H9 (cell line): ENCODE measurements around the gene EPB41L5. TPM values are rescaled to one million over a fixed set of nuclear protein-coding genes. Genes with fewer than 3 reads are reported as not detected.

ENCODE experiments used
- DNase-seq: peaks from one replicate; pipeline ENCODE4 v3.0.0-alpha.2; 2017
- H2AFZ ChIP-seq: one replicate; pipeline ENCODE4 v1.6.1; 2013; ENCODE audit warnings: mild to moderate bottlenecking, low read length, control low read depth, moderate library complexity
- H2AK5ac ChIP-seq: 2 replicates; pipeline ENCODE4 v1.6.1; 2013; ENCODE audit warnings: low read length, control low read depth, mixed read lengths; ENCODE audit not compliant: insufficient read length
- H2BK120ac ChIP-seq: one replicate; pipeline ENCODE4 v1.6.1; 2013; ENCODE audit warnings: low read depth, mild to moderate bottlenecking, low read length, control low read depth, inconsistent platforms; ENCODE audit not compliant: poor library complexity, severe bottlenecking
- H2BK12ac ChIP-seq: 2 replicates; pipeline ENCODE4 v1.6.1; 2013; ENCODE audit warnings: low read length, control low read depth, mixed read lengths, low read depth; ENCODE audit not compliant: insufficient read length
- H2BK15ac ChIP-seq: 2 replicates; pipeline ENCODE4 v1.6.1; 2013; ENCODE audit warnings: low read depth, low read length, control low read depth
- H2BK20ac ChIP-seq: one replicate; pipeline ENCODE4 v1.6.1; 2013; ENCODE audit warnings: low read depth, mild to moderate bottlenecking, low read length, control low read depth, inconsistent platforms; ENCODE audit not compliant: poor library complexity, severe bottlenecking
- H2BK5ac ChIP-seq: 2 replicates; pipeline ENCODE4 v1.6.1; 2013; ENCODE audit warnings: low read length, control low read depth, mixed read lengths; ENCODE audit not compliant: insufficient read length
- H3K14ac ChIP-seq: 2 replicates; pipeline ENCODE4 v1.6.1; 2013; ENCODE audit warnings: low read length, control low read depth; ENCODE audit not compliant: insufficient read depth
- H3K18ac ChIP-seq: 2 replicates; pipeline ENCODE4 v1.6.1; 2013; ENCODE audit warnings: low read depth, mild to moderate bottlenecking, mixed read lengths, low read length, control low read depth; ENCODE audit not compliant: insufficient read length
- H3K23ac ChIP-seq: 2 replicates; pipeline ENCODE4 v1.6.1; 2013; ENCODE audit warnings: low read length, control low read depth, mixed read lengths, low read depth; ENCODE audit not compliant: insufficient read length
- H3K23me2 ChIP-seq: 2 replicates; pipeline ENCODE4 v1.6.1; 2013; ENCODE audit warnings: low read depth, mild to moderate bottlenecking, mixed read lengths, low read length, control low read depth; ENCODE audit not compliant: insufficient read length, poor library complexity, severe bottlenecking
- H3K27ac ChIP-seq: 2 replicates; pipeline ENCODE4 v1.5.1; 2013; ENCODE audit warnings: low read length, control low read depth, mixed read lengths, low read depth; ENCODE audit not compliant: insufficient read length
- H3K27me3 ChIP-seq: 2 replicates; pipeline ENCODE4 v1.6.1; 2013; ENCODE audit warnings: low read length, control low read depth, inconsistent platforms; ENCODE audit not compliant: insufficient read depth
- H3K4ac ChIP-seq: 2 replicates; pipeline ENCODE4 v1.6.1; 2013; ENCODE audit warnings: low read depth, mild to moderate bottlenecking, control low read depth, inconsistent platforms, low read length, moderate library complexity
- H3K4me1 ChIP-seq: 2 replicates; pipeline ENCODE4 v1.6.1; 2013; ENCODE audit warnings: low read length, control low read depth, inconsistent platforms; ENCODE audit not compliant: insufficient read depth
- H3K4me2 ChIP-seq: 2 replicates; pipeline ENCODE4 v1.6.1; 2013; ENCODE audit warnings: low read length, control low read depth, mixed read lengths; ENCODE audit not compliant: insufficient read length, insufficient read depth
- H3K56ac ChIP-seq: 2 replicates; pipeline ENCODE4 v1.6.1; 2013; ENCODE audit warnings: low read depth, mild to moderate bottlenecking, mixed read lengths, low read length, control low read depth; ENCODE audit not compliant: insufficient read length
- H3K79me1 ChIP-seq: 2 replicates; pipeline ENCODE4 v1.6.1; 2013; ENCODE audit warnings: low read depth, mild to moderate bottlenecking, moderate library complexity, low read length, control low read depth, inconsistent platforms; ENCODE audit not compliant: insufficient read depth, poor library complexity, severe bottlenecking
- H3K79me2 ChIP-seq: 2 replicates; pipeline ENCODE4 v1.6.1; 2013; ENCODE audit warnings: low read length, control low read depth, inconsistent platforms; ENCODE audit not compliant: insufficient read depth
- H3K9ac ChIP-seq: 2 replicates; pipeline ENCODE4 v1.6.1; 2013; ENCODE audit warnings: low read length, control low read depth, mixed read lengths; ENCODE audit not compliant: insufficient read length; ENCODE audit errors: extremely low read depth
- H3K9me3 ChIP-seq: one replicate; pipeline ENCODE4 v1.6.1; 2013; ENCODE audit warnings: low read depth, low read length, inconsistent platforms; ENCODE audit not compliant: control insufficient read depth
- H3T11ph ChIP-seq: one replicate; pipeline ENCODE4 v1.6.1; 2013; ENCODE audit warnings: mild to moderate bottlenecking, low read length, control low read depth, inconsistent platforms
- H4K20me1 ChIP-seq: one replicate; pipeline ENCODE4 v1.6.1; 2013; ENCODE audit not compliant: control insufficient read depth, insufficient read length, insufficient read depth
- H4K5ac ChIP-seq: 2 replicates; pipeline ENCODE4 v1.6.1; 2013; ENCODE audit warnings: low read depth, mild to moderate bottlenecking, mixed read lengths, low read length, control low read depth; ENCODE audit not compliant: insufficient read length
- H4K8ac ChIP-seq: replicated peaks from 2 replicates; pipeline ENCODE4 v1.6.1; 2013; ENCODE audit warnings: low read length, control low read depth, mixed read lengths, low read depth; ENCODE audit not compliant: insufficient read length
- H4K91ac ChIP-seq: 2 replicates; pipeline ENCODE4 v1.6.1; 2013; ENCODE audit warnings: low read depth, mild to moderate bottlenecking, moderate library complexity, mixed read lengths, low read length, control low read depth; ENCODE audit not compliant: insufficient read length
- H3K27ac Mint-ChIP-seq, 3 experiments: 2 replicates in 2 of 3; 3 replicates in 1 of 3; pipeline ENCODE4 v1.8.0; 2020 to 2021; ENCODE audit warnings: mixed read lengths in 3 of 3, mild to moderate bottlenecking in 1 of 3, moderate library complexity in 1 of 3
- H3K27me3 Mint-ChIP-seq: 2 replicates; pipeline ENCODE4 v1.8.0; 2021; ENCODE audit warnings: low read depth, mild to moderate bottlenecking, moderate library complexity, mixed read lengths
- H3K36me3 Mint-ChIP-seq, 3 experiments: 2 replicates in 2 of 3; 3 replicates in 1 of 3; pipeline ENCODE4 v1.8.0; 2020 to 2021; ENCODE audit warnings: low read depth in 3 of 3, mixed read lengths in 3 of 3; ENCODE audit not compliant: insufficient read depth in 1 of 3
- H3K4me1 Mint-ChIP-seq, 2 experiments: 2 replicates each; pipeline ENCODE4 v1.8.0; 2020; ENCODE audit warnings: mixed read lengths in 2 of 2
- H3K4me3 Mint-ChIP-seq, 2 experiments: 2 replicates in 1 of 2; 3 replicates in 1 of 2; pipeline ENCODE4 v1.8.0; 2020 to 2021; ENCODE audit warnings: mild to moderate bottlenecking in 2 of 2, mixed read lengths in 2 of 2, moderate library complexity in 1 of 2
- H3K9me3 Mint-ChIP-seq, 2 experiments: 2 replicates in 1 of 2; 3 replicates in 1 of 2; pipeline ENCODE4 v1.8.0; 2020; ENCODE audit warnings: mild to moderate bottlenecking in 2 of 2, mixed read lengths in 2 of 2, moderate library complexity in 1 of 2
- CTCF ChIP-seq: fragments of 200-600 bp; sonication (generic); conservative IDR thresholded peaks from 3 replicates; pipeline ENCODE4 v1.8.0; 2021; ENCODE audit warnings: antibody characterized with exemption, mild to moderate bottlenecking
- WGBS: extraction: QIAGEN DNeasy Blood & Tissue Kit; methylation state at CpG from one replicate; pipeline ENCODE4 v1.1.7; 2013; ENCODE audit warnings: missing lambda C conversion rate, low lambda C conversion rate, mixed read lengths; ENCODE audit not compliant: insufficient read length; ENCODE audit errors: extremely low coverage; 5-methylcytosine and 5-hydroxymethylcytosine counted together
- total RNA-seq: library from RNA; stranded (reverse); gene quantifications from 2 replicates; pipeline ENCODE4 v1.2.1, GENCODE V29; 2021

The EPB41L5 gene
- total RNA-seq, 1 experiment from 2014 or later = 40.4 TPM

DNA sequence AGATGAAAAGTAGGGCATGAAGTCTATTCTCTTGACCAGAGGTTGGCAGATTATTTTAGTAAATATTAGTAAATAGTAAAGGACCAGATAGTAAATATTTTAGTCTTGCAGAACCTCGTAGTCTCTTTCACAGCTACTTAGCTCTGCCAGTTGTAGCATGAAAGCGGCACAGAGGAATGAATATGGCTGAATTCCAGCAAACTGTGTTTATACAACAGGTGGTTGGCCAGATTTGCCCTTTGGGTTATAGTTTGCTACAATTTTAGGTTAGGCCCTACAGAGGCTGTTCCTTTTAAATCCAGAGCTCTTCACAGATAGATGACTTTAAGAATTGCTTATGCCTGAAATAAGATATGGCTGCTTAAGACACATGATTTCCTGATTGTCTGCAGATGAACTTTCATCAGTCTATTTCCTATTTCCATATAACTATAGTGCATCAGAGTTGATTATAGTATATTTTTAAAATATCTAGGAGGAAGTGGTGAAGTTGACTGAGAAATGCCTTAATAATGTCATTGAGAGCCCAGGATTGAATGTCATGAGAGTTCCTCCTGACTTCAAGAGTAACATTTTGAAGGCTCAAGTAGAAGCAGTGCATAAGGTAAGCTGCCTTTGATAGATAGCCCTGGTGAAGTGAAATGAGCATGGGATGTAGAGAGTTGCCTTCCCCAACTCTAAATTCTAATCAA is 129.8 kb downstream of the EPB41L5 start:
- TF ChIP-seq CTCF = no peak

More for the DNA sequence above, 129.8 kb downstream of the EPB41L5 start:
- no peaks in the 10 kb centered on the region for H3K4me1 ChIP-seq
- no peak overlapping the region for H2AFZ ChIP-seq
- H3K4me3 Mint-ChIP-seq = no peak overlapping the region
- no peak overlapping the region for H3K14ac ChIP-seq
- no peaks in the 10 kb centered on the region for H3K79me2 ChIP-seq
- no peak overlapping the region for H2AK5ac ChIP-seq
- no peak overlapping the region for H3K4ac ChIP-seq
- no peaks in the 10 kb centered on the region for H4K20me1 ChIP-seq
- H3K27ac Mint-ChIP-seq = no peak overlapping the region
- no peaks in the 10 kb centered on the region for H3K23me2 ChIP-seq
- no peaks in the 10 kb centered on the region for H3K9me3 Mint-ChIP-seq
- H4K5ac ChIP-seq = no peak overlapping the region
- H3K4me2 ChIP-seq = no peak overlapping the region
- H3T11ph ChIP-seq = no peak overlapping the region
- no peak overlapping the region for H2BK20ac ChIP-seq
- H3K4me1 Mint-ChIP-seq = no peaks in the 10 kb centered on the region
- no peak overlapping the region for H3K56ac ChIP-seq
- H3K36me3 Mint-ChIP-seq = peaks cover 0 to 6% (median 2%) of the 10 kb centered on the region in 3 experiments; a peak in 3 of 7 replicates
- no peak overlapping the region for H2BK12ac ChIP-seq
- H3K79me1 ChIP-seq = no peaks in the 10 kb centered on the region
- H2BK5ac ChIP-seq = no peak overlapping the region
- no peaks in the 10 kb centered on the region for H3K27me3 Mint-ChIP-seq
- H3K9me3 ChIP-seq = no peaks in the 10 kb centered on the region
- H4K91ac ChIP-seq = no peak overlapping the region
- no peak overlapping the region for H3K27ac ChIP-seq
- H2BK120ac ChIP-seq = no peak overlapping the region
- no CpG with 5 or more reads among the region's 2 CpGs for WGBS
- no peak overlapping the region for H3K9ac ChIP-seq
- no peaks in the 10 kb centered on the region for H3K27me3 ChIP-seq
- no peak overlapping the region for H3K18ac ChIP-seq
- H2BK15ac ChIP-seq = no peak overlapping the region
- H3K23ac ChIP-seq = no peak overlapping the region
- H4K8ac ChIP-seq = no peak overlapping the region
- no peak for DNase-seq
